ENCODE data around the gene TMEM33. TPM values are rescaled to one million over a fixed set of nuclear protein-coding genes. Genes with fewer than 3 reads are reported as not detected.

TMEM33 gene, protein sequence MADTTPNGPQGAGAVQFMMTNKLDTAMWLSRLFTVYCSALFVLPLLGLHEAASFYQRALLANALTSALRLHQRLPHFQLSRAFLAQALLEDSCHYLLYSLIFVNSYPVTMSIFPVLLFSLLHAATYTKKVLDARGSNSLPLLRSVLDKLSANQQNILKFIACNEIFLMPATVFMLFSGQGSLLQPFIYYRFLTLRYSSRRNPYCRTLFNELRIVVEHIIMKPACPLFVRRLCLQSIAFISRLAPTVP
- total RNA-seq = 10 to 100 TPM; 50.7 to 65.4 (median 54.6) TPM

DNA sequence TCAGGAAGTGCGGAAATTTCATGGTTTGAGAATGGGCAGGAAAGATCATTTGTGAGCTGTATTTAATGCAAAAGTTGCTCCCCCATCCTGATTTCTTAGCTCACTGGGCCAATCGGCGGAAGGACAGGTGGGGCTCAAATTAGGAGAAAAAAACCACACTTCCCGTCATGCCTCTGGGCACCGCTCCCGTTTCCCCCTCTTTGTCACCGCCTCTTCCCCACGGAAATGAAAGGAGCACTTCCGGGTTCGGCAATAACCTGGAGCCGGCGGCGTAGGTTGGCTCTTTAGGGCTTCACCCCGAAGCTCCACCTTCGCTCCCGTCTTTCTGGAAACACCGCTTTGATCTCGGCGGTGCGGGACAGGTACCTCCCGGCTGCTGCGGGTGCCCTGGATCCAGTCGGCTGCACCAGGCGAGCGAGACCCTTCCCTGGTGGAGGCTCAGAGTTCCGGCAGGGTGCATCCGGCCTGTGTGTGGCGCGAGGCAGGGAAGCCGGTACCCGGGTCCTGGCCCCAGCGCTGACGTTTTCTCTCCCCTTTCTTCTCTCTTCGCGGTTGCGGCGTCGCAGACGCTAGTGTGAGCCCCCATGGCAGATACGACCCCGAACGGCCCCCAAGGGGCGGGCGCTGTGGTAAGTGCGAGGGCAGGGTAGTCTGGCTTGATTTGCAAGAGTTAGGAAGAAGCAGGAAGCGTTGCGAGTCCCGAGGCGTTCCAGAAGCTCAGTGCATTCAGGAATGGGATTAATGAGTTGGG lies at the start of gene TMEM33:
TSS of gene TMEM33 (plus strand) at position 529 of the 751 bp plus-strand sequence. CDS start at position 585, 56 bp downstream.
- intact Hi-C loops (cut with DNase I) = no loop called here
- DNase-seq = peak; percentile 85 to 88
- peaks cover 9 to 13% of the 10 kb centered on the region in 2 donors for H3K4me1 ChIP-seq
- 2 to 4% methylated on average over 20 to 31 of the region's 49 CpGs for WGBS, 2 donors
- peaks cover 2% of the 10 kb centered on the region in 2 donors for H3K36me3 ChIP-seq
- no peaks in the 10 kb centered on the region for H3K9me3 ChIP-seq
- peak within 1 kb of the TSS in 2 of 3 donors; percentile 43 to 69 for H3K27ac ChIP-seq
- no peaks in the 10 kb centered on the region for H3K27me3 ChIP-seq
- H3K4me3 ChIP-seq (replicated peaks in 1 of 3) = peak within 1 kb of the TSS; percentile 75 to 82 (median 79)
- TF ChIP-seq, protein P1, sequence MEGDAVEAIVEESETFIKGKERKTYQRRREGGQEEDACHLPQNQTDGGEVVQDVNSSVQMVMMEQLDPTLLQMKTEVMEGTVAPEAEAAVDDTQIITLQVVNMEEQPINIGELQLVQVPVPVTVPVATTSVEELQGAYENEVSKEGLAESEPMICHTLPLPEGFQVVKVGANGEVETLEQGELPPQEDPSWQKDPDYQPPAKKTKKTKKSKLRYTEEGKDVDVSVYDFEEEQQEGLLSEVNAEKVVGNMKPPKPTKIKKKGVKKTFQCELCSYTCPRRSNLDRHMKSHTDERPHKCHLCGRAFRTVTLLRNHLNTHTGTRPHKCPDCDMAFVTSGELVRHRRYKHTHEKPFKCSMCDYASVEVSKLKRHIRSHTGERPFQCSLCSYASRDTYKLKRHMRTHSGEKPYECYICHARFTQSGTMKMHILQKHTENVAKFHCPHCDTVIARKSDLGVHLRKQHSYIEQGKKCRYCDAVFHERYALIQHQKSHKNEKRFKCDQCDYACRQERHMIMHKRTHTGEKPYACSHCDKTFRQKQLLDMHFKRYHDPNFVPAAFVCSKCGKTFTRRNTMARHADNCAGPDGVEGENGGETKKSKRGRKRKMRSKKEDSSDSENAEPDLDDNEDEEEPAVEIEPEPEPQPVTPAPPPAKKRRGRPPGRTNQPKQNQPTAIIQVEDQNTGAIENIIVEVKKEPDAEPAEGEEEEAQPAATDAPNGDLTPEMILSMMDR (IDR thresholded peaks at IDR 0.05) = peak in 2 of 6 experiments; percentile 30 to 37
- peak in 1 of 2 donors; percentile 73 for TF ChIP-seq POLR2A (IDR thresholded peaks at IDR 0.05)

GRCh38 chr4:41885456-41885855 lies 49.8 kb upstream of the TMEM33 start:
- Histone ChIP-seq H3K27me3 (peaks cover 9% of the 10 kb centered on the region), H3K9me3 (no peaks in the 10 kb centered on the region), H3K27ac (no peak overlapping the region), H3K4me3 (replicated peaks in 1 of 3) (no peak overlapping the region), H3K4me1 (peaks cover 16 to 21% of the 10 kb centered on the region in 2 donors), H3K36me3 (no peaks in the 10 kb centered on the region)
- intact Hi-C loops (cut with DNase I) = loop anchor here (10.0 kb wide), 1 partner anchor 191 kb away; no protein-coding TSS in a partner anchor
- WGBS, 2 donors = 65 to 90% methylated on average over 1 of the region's 1 CpG
- TF ChIP-seq, protein P1 (IDR thresholded peaks at IDR 0.05) = no peak
- no peak for TF ChIP-seq POLR2A (IDR thresholded peaks at IDR 0.05)
- DNase-seq = no peak

DNA sequence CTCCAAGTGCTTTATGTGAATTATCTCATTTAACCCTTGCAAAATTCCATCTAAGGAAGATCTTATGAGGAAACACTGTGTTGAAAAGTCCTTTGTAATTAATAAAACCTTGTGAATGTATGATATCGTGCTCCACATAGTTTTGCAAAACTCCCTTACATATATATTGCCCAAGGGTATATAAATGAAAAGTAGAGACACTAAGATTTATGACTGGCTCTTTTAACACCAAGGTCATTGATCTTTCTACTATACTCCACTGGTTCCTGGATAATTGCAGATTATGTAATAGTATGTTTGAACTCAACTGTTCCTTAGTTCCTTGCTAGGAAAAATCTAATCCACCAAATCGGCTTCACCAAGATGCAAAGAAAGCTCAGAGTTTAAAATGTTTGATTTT lies 48.0 kb upstream of the TMEM33 start:
- 61 to 71% methylated on average over 2 of the region's 2 CpGs for WGBS, 2 donors
- H3K9me3 ChIP-seq = no peaks in the 10 kb centered on the region
- H3K4me1 ChIP-seq = peaks cover under 1 to 3% of the 10 kb centered on the region in 2 donors
- no peak overlapping the region for H3K4me3 ChIP-seq (replicated peaks in 1 of 3)
- peaks cover 2% of the 10 kb centered on the region for H3K27me3 ChIP-seq
- no peak overlapping the region for H3K27ac ChIP-seq
- H3K36me3 ChIP-seq = no peaks in the 10 kb centered on the region
- DNase-seq = no peak
- intact Hi-C loops (cut with DNase I) = loop anchor here (10.0 kb wide), 1 partner anchor 192 kb away; no protein-coding TSS in a partner anchor
- TF ChIP-seq, protein P1 (IDR thresholded peaks at IDR 0.05) = no peak
- no peak for TF ChIP-seq POLR2A (IDR thresholded peaks at IDR 0.05)

GRCh38 chr4:41887821-41888686 lies 47.2 kb upstream of the TMEM33 start:
- Histone ChIP-seq H3K36me3 (no peaks in the 10 kb centered on the region), H3K4me1 (no peaks in the 10 kb centered on the region), H3K27ac (no peak overlapping the region), H3K4me3 (replicated peaks in 1 of 3) (no peak overlapping the region), H3K9me3 (no peaks in the 10 kb centered on the region), H3K27me3 (no peaks in the 10 kb centered on the region)
- intact Hi-C loops (cut with DNase I) = loop anchor here (10.0 kb wide), 1 partner anchor 193 kb away; no protein-coding TSS in a partner anchor
- 1 to 10% methylated on average over 3 of the region's 3 CpGs for WGBS, 2 donors
- peak; percentile 48 to 57 for DNase-seq
- no peak for TF ChIP-seq POLR2A (IDR thresholded peaks at IDR 0.05)
- TF ChIP-seq, protein P1 (IDR thresholded peaks at IDR 0.05) = peak; percentile 67 to 91 (median 72)
